ENCODE measurements around the gene PARP8. TPM values are rescaled to one million over a fixed set of nuclear protein-coding genes. Genes with fewer than 3 reads are reported as not detected.

Gene PARP8
- total and polyA plus RNA-seq, 2 of the 8 experiments (the other 6 are each of a cell fraction or from before 2014, with no cell fraction given): 16.6 to 30.6 TPM

- FAIRE-seq: no peak
- no peak overlapping the region for H4K8ac ChIP-seq (ENCODE audit: extremely low read depth, insufficient read depth, low read length)
- H3K27ac ChIP-seq (ENCODE audit: low read depth, low read length): no peak overlapping the region
- H3K9me3 ChIP-seq (ENCODE audit: insufficient read depth in 2 of 2, low read depth in 1 of 2, low read length in 1 of 2): no peaks in the 10 kb centered on the region
- H3K4me2 ChIP-seq (ENCODE audit: insufficient read depth in 1 of 2, low read depth in 2 of 2, low read length in 2 of 2): no peak overlapping the region
- ChIA-PET POLR2A (ENCODE audit: partially characterized antibody) (interaction anchor here (0.6 kb wide), 1 partner anchor 67 kb away, joined by 3 read pairs; no protein-coding TSS in a partner anchor), CTCF (ENCODE audit: partially characterized antibody) (no interaction called here)
- no peak overlapping the region for H2BK20ac ChIP-seq (ENCODE audit: low read length)
- no peak for DNase-seq (ENCODE audit: low read depth in 1 of 2, low spot score in 2 of 2)
- peaks cover 0 to 2% of the 10 kb centered on the region in 2 experiments for H4K20me1 ChIP-seq (replicated peaks in 1 of 2; ENCODE audit: control insufficient read depth in 1 of 2, insufficient read depth in 2 of 2, low read length in 2 of 2)
- no peak overlapping the region for H4K5ac ChIP-seq (ENCODE audit: insufficient read length, low read depth, low read length)
- 89% methylated on average over 7 of the region's 7 CpGs; no CpG with 5 or more reads in 1 of the 2 experiments for WGBS, 2 experiments (ENCODE audit: extremely low coverage in 1 of 2, insufficient coverage in 1 of 2, insufficient read length in 1 of 2, insufficient replicate concordance in 2 of 2, low coverage in 1 of 2, low lambda C conversion rate in 2 of 2, missing lambda C conversion rate in 1 of 2)
- H3K9ac ChIP-seq (replicated peaks in 1 of 4; ENCODE audit: extremely low read depth in 1 of 4, low read depth in 3 of 4, low read length in 3 of 4): no peak overlapping the region
- no peak overlapping the region for H3K23ac ChIP-seq (ENCODE audit: insufficient read length)
- H2AK5ac ChIP-seq (ENCODE audit: low read depth, low read length): no peak overlapping the region
- no peak overlapping the region for H3K14ac ChIP-seq (ENCODE audit: insufficient read length)
- H3K4me3 ChIP-seq (ENCODE audit: extremely low read depth in 1 of 4, insufficient read depth in 2 of 4, low read depth in 3 of 4, low read length in 4 of 4): no peak overlapping the region
- no peak overlapping the region for H2BK120ac ChIP-seq (replicated peaks; ENCODE audit: low read depth, low read length)
- H3K36me3 ChIP-seq (ENCODE audit: control insufficient read depth in 2 of 4, insufficient read depth in 4 of 4, low read length in 3 of 4): peaks cover 0 to 5% (median 0%) of the 10 kb centered on the region in 4 experiments; a peak in 2 of 8 replicates
- peaks cover 0 to 1% (median 0%) of the 10 kb centered on the region in 4 experiments; a peak in 1 of 7 replicates for H3K27me3 ChIP-seq (replicated peaks in 1 of 4; ENCODE audit: control insufficient read depth in 3 of 4, extremely low read depth in 1 of 4, insufficient read depth in 3 of 4, low read length in 3 of 4)
- H2AFZ ChIP-seq (ENCODE audit: low read length): no peak overlapping the region
- TF ChIP-seq SP1 (IDR thresholded peaks at IDR 0.05; ENCODE audit: low read depth, low read length) (no peak), SAP30 (IDR thresholded peaks at IDR 0.05; ENCODE audit: insufficient read depth, insufficient replicate concordance, low read length) (no peak), JUN (IDR thresholded peaks at IDR 0.05; ENCODE audit: low read depth, low read length) (no peak), CREB1 (IDR thresholded peaks at IDR 0.05) (no peak), SIX5 (IDR thresholded peaks at IDR 0.05; ENCODE audit: low read depth, low read length) (no peak), CBX8 (IDR thresholded peaks at IDR 0.05; ENCODE audit: borderline replicate concordance, low read depth, low read length) (no peak), KDM5A (IDR thresholded peaks at IDR 0.05; ENCODE audit: low read length) (no peak)
- no peaks in the 10 kb centered on the region for H3K4me1 ChIP-seq (replicated peaks in 1 of 4; ENCODE audit: control insufficient read depth in 3 of 4, insufficient read depth in 4 of 4, low read length in 3 of 4)
- H3K56ac ChIP-seq (replicated peaks; ENCODE audit: insufficient read length, low read depth, low read length): no peak overlapping the region
- no peak overlapping the region for H2BK5ac ChIP-seq (ENCODE audit: low read depth, low read length)
- H3K4ac ChIP-seq (replicated peaks; ENCODE audit: insufficient read length, low read depth, low read length): no peak overlapping the region
- no peak overlapping the region for H3K18ac ChIP-seq (ENCODE audit: extremely low read depth, low read length)
- no peak overlapping the region for H2BK12ac ChIP-seq (ENCODE audit: low read depth, low read length)
- no peaks in the 10 kb centered on the region for H3K23me2 ChIP-seq (ENCODE audit: low read depth, low read length)
- no peaks in the 10 kb centered on the region for H3K79me2 ChIP-seq (ENCODE audit: control insufficient read depth in 1 of 2, insufficient read depth in 2 of 2, low read length in 2 of 2)
- H3K79me1 ChIP-seq (ENCODE audit: low read depth, low read length): no peaks in the 10 kb centered on the region
- H4K91ac ChIP-seq (replicated peaks; ENCODE audit: insufficient read length, low read length): no peak overlapping the region
- H2BK15ac ChIP-seq (ENCODE audit: low read length): no peak overlapping the region
Measured at GRCh38 chr5:50763846-50764245, 97.4 kb downstream of the PARP8 start.

All from H1 (cell line).